ENCODE results near the gene BPIFB1.

DNA sequence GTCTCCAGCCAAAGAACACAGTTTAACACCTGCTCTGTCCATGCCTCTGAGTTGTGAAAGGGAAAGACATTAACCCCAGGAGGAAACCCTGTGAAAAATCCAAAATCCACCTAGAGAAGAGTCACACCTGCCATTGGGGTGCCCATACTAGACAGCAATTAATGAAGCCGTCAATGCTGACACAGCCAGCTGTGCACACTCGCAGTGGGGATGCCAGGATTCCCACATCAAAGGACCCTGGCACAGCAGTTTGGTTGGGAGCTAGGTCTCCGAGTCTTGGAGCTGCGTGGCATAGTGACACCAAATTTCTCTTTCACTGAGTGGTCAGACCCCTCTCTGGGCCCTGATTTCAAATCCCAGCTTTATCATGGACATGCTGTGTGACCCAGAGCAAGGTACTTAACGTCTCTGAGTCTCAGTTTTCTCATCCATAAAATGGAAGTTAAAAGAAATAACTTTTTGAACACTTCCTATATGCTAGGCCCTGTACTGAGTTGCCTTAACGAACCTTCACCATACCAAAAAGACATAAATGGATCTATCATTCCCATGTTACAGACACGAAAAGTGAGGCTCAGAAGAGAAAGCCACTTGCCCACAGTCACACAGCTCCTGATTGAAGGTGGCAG lies 30.8 kb downstream of the BPIFB1 start:
- TF ChIP-seq, protein P1, sequence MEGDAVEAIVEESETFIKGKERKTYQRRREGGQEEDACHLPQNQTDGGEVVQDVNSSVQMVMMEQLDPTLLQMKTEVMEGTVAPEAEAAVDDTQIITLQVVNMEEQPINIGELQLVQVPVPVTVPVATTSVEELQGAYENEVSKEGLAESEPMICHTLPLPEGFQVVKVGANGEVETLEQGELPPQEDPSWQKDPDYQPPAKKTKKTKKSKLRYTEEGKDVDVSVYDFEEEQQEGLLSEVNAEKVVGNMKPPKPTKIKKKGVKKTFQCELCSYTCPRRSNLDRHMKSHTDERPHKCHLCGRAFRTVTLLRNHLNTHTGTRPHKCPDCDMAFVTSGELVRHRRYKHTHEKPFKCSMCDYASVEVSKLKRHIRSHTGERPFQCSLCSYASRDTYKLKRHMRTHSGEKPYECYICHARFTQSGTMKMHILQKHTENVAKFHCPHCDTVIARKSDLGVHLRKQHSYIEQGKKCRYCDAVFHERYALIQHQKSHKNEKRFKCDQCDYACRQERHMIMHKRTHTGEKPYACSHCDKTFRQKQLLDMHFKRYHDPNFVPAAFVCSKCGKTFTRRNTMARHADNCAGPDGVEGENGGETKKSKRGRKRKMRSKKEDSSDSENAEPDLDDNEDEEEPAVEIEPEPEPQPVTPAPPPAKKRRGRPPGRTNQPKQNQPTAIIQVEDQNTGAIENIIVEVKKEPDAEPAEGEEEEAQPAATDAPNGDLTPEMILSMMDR (IDR thresholded peaks at IDR 0.05; ENCODE audit: extremely low read depth in 1 of 2, insufficient read depth in 1 of 2, low read depth in 1 of 2, low read length in 2 of 2), result no peak
- TF ChIP-seq POLR2AphosphoS5 (IDR thresholded peaks at IDR 0.05; ENCODE audit: insufficient read depth, low read depth, low read length) (no peak), FOS (IDR thresholded peaks at IDR 0.05; ENCODE audit: borderline replicate concordance, insufficient read depth, low read length) (no peak), POLR2A (IDR thresholded peaks at IDR 0.05; ENCODE audit: low read depth, low read length) (no peak), EZH2 (IDR thresholded peaks at IDR 0.05; ENCODE audit: borderline replicate concordance, low read depth, low read length, severe bottlenecking) (no peak)
